Stomach smooth muscle (tissue), 2 donors: ENCODE results near the gene BHLHA9.
A peak's percentile ranks its signal among the peaks of the same experiment; 100 is the strongest.

ENCODE experiments used
- H3K27ac ChIP-seq: one replicate; pipeline ENCODE4 v1.7.0; 2013; ENCODE audit warnings: mild to moderate bottlenecking, low read length, inconsistent platforms
- H3K27me3 ChIP-seq, 2 donors: one replicate each; pipeline ENCODE4 v1.7.0; 2013; ENCODE audit warnings: low read length in 2 of 2; ENCODE audit not compliant: insufficient read depth in 2 of 2, control insufficient read depth in 1 of 2
- H3K36me3 ChIP-seq, 2 donors: one replicate each; pipeline ENCODE4 v1.7.0; 2013; ENCODE audit warnings: low read length in 2 of 2; ENCODE audit not compliant: control insufficient read depth in 2 of 2, insufficient read depth in 2 of 2
- H3K4me1 ChIP-seq: one replicate; pipeline ENCODE4 v1.7.0; 2013; ENCODE audit warnings: low read length; ENCODE audit not compliant: control insufficient read depth, insufficient read depth
- H3K4me3 ChIP-seq, 2 donors: one replicate each; pipeline ENCODE4 v1.7.0; 2013; ENCODE audit warnings: low read length in 2 of 2
- H3K9ac ChIP-seq, 2 donors: one replicate each; pipeline ENCODE4 v1.7.0; 2013; ENCODE audit warnings: low read length in 2 of 2, mild to moderate bottlenecking in 1 of 2
- H3K9me3 ChIP-seq, 2 donors: one replicate each; pipeline ENCODE4 v1.7.0; 2013; ENCODE audit warnings: low read length in 2 of 2; ENCODE audit not compliant: control insufficient read depth in 2 of 2
- donor health status: healthy.
- donor health status: Pancreatic carcinoma.

The BHLHA9 gene

GRCh38 chr17:1270210-1271029 is at the start of gene BHLHA9:
BHLHA9 (plus strand) TSS chr17:1270444; CDS start chr17:1270564, 120 bp downstream.
- no peak within 1 kb of the TSS for H3K27ac ChIP-seq
- H3K4me1 ChIP-seq = peaks cover 15% of the 10 kb centered on the region
- H3K27me3 ChIP-seq = peaks cover 22 to 37% of the 10 kb centered on the region in 2 donors
- no peaks in the 10 kb centered on the region for H3K9me3 ChIP-seq
- H3K9ac ChIP-seq = no peak within 1 kb of the TSS
- no peaks in the 10 kb centered on the region for H3K36me3 ChIP-seq
- peak within 1 kb of the TSS in 1 of 2 donors; percentile 40 for H3K4me3 ChIP-seq

- Histone ChIP-seq H3K4me1 (no peaks in the 10 kb centered on the region), H3K9ac (no peak overlapping the region), H3K36me3 (no peaks in the 10 kb centered on the region), H3K27me3 (peaks cover 3 to 4% of the 10 kb centered on the region in 2 donors), H3K9me3 (peaks cover 0 to 4% of the 10 kb centered on the region in 2 donors), H3K4me3 (no peak overlapping the region), H3K27ac (no peak overlapping the region)
These were observed 49.0 kb upstream of the BHLHA9 start for GRCh38 chr17:1221209-1221608.

DNA sequence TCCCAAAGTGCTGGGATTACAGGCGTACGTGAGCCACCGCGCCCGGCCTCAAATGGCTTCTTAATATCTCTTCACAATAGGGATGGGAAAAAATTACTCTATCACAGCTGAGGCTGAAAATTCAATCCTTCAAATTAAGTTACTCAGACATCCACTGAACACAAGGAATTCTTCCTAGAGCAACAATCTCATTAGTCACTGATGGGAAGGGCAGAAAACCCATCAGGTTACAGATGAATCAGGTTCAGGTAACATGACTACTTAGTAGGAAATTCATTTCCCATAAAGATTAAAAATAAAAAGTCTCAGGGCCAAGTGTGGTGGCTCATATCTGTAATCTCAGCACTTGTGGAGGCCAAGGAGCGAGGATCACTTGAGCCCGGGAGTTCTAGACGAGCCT is 47.9 kb upstream of the BHLHA9 start:
- Histone ChIP-seq H3K36me3 (no peaks in the 10 kb centered on the region), H3K9me3 (peaks cover 0 to 4% of the 10 kb centered on the region in 2 donors), H3K4me3 (no peak overlapping the region), H3K27ac (no peak overlapping the region), H3K4me1 (peaks cover 2% of the 10 kb centered on the region), H3K9ac (no peak overlapping the region), H3K27me3 (peaks cover 3 to 10% of the 10 kb centered on the region in 2 donors)

DNA sequence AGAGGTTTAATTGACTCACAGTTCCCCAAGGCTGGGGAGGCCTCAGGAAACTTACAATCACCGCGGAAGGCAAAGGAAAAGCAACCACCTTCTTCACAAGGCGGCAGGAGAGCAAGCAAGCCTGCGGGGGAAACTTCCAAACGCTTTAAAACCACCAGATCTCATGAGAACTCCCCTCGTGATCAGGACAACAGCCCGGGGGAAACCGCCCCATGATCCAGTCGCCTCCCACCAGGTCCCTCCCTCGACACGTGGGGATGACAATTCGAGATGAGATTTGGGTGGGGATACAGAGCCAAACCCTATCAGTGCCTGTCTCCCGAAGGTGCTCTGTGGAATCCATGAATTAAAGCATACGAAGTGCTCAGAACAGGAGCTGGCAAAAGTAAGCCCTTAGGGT is 46.6 kb upstream of the BHLHA9 start:
- H3K9me3 ChIP-seq = peaks cover 0 to 4% of the 10 kb centered on the region in 2 donors
- peaks cover 5% of the 10 kb centered on the region for H3K4me1 ChIP-seq
- H3K4me3 ChIP-seq = no peak overlapping the region
- no peaks in the 10 kb centered on the region for H3K36me3 ChIP-seq
- H3K27ac ChIP-seq = no peak overlapping the region
- H3K9ac ChIP-seq = no peak overlapping the region
- H3K27me3 ChIP-seq = peaks cover 10 to 18% of the 10 kb centered on the region in 2 donors

DNA sequence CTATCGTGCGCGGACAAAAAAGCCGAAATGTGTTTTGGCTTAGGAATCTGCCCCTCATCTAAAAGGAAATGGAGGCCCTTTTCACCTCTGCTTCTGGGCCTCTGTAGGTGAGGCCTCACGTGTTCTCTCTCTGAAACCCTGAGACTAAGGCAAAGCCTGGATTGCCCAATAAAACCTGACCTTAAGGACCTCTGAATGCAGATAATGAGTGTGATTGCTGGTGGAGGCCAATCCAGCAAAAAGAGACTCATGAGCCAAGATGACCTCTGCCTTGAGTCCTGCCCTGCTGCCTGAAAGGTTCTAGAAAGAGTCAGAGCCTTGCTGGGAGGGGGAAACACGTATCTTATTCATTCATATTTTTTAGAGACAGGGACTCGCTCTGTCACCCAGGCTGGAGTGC is 45.9 kb upstream of the BHLHA9 start:
- Histone ChIP-seq H3K27ac (no peak overlapping the region), H3K27me3 (peaks cover 16 to 18% of the 10 kb centered on the region in 2 donors), H3K4me1 (peaks cover 9% of the 10 kb centered on the region), H3K36me3 (no peaks in the 10 kb centered on the region), H3K9ac (no peak overlapping the region), H3K4me3 (no peak overlapping the region), H3K9me3 (peaks cover 0 to 4% of the 10 kb centered on the region in 2 donors)

DNA sequence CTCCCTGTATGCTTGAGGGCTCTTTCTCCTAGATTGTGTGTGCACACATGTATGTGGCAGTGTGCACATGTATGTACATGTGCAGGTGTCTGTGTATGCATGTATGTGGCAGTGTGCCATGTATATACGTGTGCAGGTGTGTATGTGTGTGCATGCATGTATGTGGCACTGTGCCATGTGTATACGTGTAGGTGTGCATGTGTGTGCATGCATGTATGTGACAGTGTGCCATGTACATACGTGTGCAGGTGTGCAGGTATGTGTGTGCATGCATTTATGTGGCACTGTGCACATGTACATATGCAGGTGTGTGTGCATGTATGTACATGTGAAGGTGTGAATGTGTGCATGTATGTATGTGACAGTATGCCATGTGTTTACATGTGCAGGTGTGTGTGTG is 43.9 kb upstream of the BHLHA9 start:
- Histone ChIP-seq H3K9me3 (peaks cover 0 to 3% of the 10 kb centered on the region in 2 donors), H3K9ac (no peak overlapping the region), H3K27me3 (peaks cover 21 to 28% of the 10 kb centered on the region in 2 donors), H3K4me1 (peaks cover 15% of the 10 kb centered on the region), H3K36me3 (no peaks in the 10 kb centered on the region), H3K4me3 (no peak overlapping the region), H3K27ac (no peak overlapping the region)

DNA sequence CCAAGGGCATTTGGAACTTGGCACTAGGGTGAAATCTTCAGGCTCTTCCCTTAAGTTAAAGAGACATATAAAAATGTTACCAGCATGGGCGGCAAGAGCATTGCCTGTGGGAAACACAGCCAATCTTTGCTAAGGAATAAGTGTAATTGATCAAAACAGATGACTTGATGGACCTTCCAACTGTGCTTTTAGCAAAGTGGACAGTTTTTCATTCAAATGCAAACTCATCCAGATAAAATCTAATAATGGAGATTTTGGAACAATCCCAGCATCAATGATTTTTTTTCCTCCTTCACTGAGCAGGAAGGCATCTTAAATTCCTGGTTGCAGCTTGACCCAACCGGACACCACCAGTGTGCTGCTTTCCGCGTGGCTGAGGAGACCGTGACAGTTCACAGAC is 42.9 kb upstream of the BHLHA9 start:
- Histone ChIP-seq H3K9ac (no peak overlapping the region), H3K27me3 (peaks cover 28 to 38% of the 10 kb centered on the region in 2 donors), H3K9me3 (no peaks in the 10 kb centered on the region), H3K36me3 (no peaks in the 10 kb centered on the region), H3K27ac (no peak overlapping the region), H3K4me3 (peak overlapping the region in 1 of 2 donors; percentile 60), H3K4me1 (peaks cover 15% of the 10 kb centered on the region)

- H3K27ac ChIP-seq = no peak overlapping the region
- peak overlapping the region in 1 of 2 donors; percentile 60 for H3K4me3 ChIP-seq
- no peaks in the 10 kb centered on the region for H3K36me3 ChIP-seq
- peaks cover 32 to 42% of the 10 kb centered on the region in 2 donors for H3K27me3 ChIP-seq
- H3K9ac ChIP-seq = peak overlapping the region in 1 of 2 donors; percentile 33
- peaks cover 15% of the 10 kb centered on the region for H3K4me1 ChIP-seq
- no peaks in the 10 kb centered on the region for H3K9me3 ChIP-seq
These were observed 42.1 kb upstream of the BHLHA9 start for GRCh38 chr17:1227917-1228780.

DNA sequence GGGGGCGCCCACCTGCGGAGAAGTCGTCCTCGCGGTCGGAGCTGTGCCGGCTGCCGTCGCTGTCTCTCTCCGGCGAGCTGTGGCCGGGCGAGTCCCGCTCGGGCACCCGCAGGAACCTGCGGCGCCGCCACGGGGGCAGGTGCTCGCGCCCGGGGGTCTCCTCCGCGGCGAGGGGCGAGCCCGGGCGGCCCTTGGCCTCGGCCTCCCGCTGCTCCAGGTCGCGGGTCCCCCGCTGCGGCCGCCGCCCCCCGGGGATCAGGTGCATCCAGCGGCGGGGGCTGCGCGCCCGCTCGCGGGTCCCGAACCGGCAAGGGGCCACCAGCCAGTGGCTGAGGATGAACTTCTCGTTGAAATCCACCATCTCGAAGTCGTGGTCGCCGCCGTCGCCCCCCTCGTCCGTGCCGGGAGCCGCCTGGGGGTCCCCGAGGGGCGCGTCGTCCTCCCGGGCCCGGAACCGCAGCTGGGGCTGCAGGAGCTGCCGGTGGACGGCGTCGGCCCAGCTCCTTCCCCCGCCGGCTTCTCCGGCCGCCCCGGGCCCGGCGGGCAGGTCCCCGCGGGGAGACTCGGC is 41.4 kb upstream of the BHLHA9 start:
- H3K4me3 ChIP-seq = peak overlapping the region in 1 of 2 donors; percentile 72
- H3K27ac ChIP-seq = no peak overlapping the region
- peaks cover 15% of the 10 kb centered on the region for H3K4me1 ChIP-seq
- H3K36me3 ChIP-seq = no peaks in the 10 kb centered on the region
- H3K9me3 ChIP-seq = no peaks in the 10 kb centered on the region
- H3K9ac ChIP-seq = no peak overlapping the region
- H3K27me3 ChIP-seq = peaks cover 32 to 42% of the 10 kb centered on the region in 2 donors

DNA sequence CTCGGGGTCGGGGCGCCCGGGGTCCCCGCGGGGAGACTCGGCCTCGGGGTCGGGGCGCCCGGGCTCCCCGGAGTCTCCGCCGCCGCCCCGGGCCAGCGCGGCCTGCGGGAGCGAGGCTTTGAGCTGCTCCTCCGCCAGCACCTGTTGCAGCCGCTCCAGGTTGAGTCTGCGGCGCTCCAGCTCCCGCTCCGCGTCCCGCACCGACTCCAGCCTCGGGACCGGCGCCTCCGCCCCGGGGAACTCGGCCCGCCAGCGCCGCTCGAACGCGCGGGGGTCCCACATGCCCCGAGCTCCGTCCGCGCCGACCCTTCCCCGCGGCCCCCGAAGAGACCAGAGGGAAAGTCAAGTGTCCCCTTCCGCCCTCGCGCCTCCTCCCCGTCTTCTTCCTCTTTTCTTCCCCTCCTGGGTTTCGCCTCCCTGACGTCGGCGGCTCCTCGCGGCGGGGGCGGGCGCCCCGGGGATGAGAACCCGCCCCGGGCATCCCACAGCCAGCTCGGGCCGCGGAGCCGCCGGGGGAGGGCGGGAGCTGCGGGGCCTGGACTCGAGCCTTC is 40.8 kb upstream of the BHLHA9 start:
- Histone ChIP-seq H3K9ac (no peak overlapping the region), H3K4me3 (peak overlapping the region; percentile 12 to 72), H3K27me3 (peaks cover 32 to 43% of the 10 kb centered on the region in 2 donors), H3K27ac (no peak overlapping the region), H3K9me3 (no peaks in the 10 kb centered on the region), H3K4me1 (peaks cover 15% of the 10 kb centered on the region), H3K36me3 (no peaks in the 10 kb centered on the region)
